HG02938 (cell line): ENCODE results near the gene COL27A1.

Experiments
- ATAC-seq: cut with Tn5 transposase; IDR thresholded peaks from one replicate; pipeline ENCODE4 v1.9.1; 2021; ENCODE audit warnings: mild to moderate bottlenecking, moderate library complexity; ENCODE audit not compliant: unreplicated experiment

The COL27A1 gene

DNA sequence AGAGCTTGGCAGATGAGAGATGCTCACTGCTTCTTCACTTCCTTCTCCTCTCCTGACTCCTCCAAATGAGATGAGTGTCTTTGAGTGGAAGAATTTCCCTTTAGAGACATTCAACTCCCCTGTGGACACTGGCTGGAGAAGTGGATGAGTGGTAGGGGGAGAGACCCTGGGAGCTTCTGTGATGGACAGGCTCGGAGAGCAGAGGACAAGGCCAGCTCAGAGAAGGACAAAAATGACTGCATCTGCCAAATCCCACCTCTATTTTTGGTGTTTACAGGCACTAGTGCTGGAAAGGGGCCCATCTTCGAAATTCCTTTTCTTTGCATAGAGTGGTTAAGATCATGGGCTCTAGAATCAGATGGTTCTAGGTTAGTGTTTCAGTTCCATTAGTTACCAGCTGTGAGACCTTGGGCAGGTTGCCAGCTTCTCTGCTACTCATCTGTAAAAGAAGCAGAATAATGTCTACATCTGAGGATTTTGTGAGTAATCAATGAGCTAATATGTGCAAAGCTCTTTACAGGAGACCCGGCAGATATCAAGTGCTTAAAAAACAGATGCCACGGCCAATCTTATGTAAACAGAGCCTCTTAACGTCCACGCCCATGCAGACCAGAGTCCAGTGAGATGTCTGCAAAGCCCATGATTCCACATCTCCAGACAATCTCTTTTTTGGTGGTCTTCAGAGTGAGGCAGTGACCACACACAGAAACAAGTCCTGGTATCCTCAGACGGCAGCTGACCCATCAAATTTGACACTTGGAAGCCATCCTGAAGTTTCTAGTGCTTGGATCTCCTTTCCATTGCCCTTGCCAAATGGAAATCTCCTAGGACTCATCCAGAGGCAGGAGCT lies 13.6 kb upstream of the COL27A1 start:
- ATAC-seq: no peak

GRCh38 chr9:114143234-114143633 lies 12.1 kb upstream of the COL27A1 start:
- no peak for ATAC-seq

DNA sequence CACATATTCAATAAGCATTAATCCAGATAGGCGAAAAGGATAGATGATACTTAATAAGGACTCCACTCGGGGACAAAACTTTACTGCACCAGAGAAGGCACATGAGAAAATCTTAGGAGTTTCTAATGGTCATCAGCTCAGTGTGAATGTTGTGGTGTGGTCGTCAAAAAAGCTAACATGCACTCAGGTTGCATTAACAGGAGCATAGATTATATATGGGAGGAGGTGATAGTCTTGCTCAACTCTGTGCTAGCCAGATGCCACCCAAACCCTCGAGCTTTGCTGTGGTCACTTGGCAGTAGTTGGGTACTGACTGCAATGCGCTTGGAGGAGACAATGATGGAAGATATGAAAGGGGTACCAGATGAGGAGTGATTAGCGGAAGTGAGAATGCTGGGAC lies 8.6 kb upstream of the COL27A1 start:
- no peak for ATAC-seq

DNA sequence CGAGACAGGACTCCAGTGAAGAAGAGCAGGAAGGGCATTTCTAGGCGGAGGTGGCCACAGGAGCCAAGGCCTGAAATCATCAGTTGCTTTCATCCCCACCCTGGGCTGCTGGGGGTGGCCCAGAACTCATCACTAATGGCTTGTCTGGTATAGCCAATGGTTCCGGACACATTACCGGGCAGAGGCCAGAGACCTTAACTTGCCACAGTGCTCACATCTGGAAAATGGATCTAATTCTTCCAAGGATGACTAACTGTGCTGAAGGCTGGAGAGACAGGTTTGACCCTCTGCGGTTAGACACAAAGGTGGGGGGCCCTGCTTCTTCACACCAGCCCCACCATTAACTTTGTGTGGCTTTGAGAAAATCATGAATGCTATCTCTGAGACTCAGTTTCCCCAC lies 6.2 kb upstream of the COL27A1 start:
- ATAC-seq: no peak

- no peak for ATAC-seq
Observed at GRCh38 chr9:114149765-114150340, 5.5 kb upstream of the COL27A1 start.

- ATAC-seq: no peak
Observed at GRCh38 chr9:114150608-114151007, 4.7 kb upstream of the COL27A1 start.

GRCh38 chr9:114151426-114151956 lies 3.8 kb upstream of the COL27A1 start:
- ATAC-seq: no peak

DNA sequence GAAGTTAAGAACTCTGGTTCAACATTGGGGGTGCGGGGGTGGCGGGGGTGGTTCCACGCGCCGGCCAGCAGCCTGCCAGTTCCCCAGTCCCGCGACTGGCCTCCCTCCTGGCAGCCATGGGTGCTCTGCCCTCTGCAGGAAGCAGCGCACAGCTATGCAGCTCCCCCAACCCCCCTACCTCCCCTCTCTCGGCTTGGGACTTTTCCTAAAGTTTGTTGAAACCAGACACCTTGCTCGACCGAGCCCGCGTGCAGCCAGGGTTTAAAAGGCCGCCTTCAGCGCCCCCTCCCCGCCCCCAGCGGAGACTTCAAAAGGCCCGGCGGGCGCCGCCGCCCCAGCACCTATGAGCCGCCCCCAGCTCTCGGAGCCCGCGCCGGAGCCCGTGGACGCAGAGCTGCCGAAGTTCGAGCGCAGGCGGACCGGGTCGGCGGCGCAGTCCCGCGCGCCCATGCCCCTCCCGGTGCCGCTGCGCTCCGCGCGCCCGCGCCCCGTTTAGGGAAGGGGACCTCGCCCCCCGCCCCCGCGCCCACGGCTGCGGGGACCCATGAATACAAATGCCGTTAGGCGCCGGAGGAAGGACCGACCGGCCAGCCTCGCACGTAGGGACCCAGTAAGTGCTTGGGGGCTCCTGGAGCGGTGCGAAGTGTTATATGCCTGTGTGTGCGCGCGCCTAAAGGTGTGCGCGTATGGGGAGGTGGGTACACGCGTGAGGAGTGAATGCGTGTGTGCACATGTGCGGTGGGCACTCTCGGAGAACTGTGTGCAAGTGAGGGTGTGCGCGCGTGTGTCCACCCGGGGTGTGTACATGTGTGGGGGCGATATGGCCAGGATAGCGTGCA lies 1.4 kb upstream of the COL27A1 start:
- ATAC-seq: no peak

- ATAC-seq: no peak
Observed at GRCh38 chr9:114154600-114155102, 686 bp upstream of the COL27A1 start.

DNA sequence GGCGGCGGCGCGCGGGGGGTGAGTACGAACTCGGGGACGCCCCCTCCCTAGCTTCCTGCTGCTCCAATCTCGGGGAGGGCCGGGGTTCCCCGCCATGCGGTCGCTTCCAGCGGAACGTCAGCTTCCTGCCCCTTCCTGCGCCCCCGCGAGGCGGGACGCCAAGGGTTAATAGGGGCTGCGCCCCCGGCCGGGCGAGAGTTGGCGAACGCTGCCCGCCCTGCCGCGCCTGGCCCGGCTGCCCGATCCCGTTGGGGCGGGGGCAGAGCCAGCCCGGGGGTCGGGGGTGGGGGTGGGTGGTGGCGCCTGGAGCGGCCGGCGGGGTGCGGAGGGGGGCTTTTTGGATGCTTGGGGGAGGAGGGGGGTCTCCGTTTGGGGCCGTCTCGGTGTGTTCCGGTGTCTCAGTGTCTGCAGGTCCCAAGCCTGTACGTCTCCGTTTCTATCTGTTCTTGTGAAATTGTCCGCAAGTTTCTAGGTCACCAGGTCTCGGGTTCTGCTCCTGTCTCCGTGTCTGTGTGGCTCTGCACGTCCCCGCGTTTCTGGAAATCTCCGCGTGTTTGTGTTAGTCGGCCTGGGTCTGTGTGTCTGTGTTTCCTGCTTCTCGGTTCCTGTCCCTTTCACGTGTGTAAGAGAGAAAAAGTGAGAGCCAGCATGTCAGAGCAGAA lies 789 bp downstream of the COL27A1 start:
- no peak for ATAC-seq

DNA sequence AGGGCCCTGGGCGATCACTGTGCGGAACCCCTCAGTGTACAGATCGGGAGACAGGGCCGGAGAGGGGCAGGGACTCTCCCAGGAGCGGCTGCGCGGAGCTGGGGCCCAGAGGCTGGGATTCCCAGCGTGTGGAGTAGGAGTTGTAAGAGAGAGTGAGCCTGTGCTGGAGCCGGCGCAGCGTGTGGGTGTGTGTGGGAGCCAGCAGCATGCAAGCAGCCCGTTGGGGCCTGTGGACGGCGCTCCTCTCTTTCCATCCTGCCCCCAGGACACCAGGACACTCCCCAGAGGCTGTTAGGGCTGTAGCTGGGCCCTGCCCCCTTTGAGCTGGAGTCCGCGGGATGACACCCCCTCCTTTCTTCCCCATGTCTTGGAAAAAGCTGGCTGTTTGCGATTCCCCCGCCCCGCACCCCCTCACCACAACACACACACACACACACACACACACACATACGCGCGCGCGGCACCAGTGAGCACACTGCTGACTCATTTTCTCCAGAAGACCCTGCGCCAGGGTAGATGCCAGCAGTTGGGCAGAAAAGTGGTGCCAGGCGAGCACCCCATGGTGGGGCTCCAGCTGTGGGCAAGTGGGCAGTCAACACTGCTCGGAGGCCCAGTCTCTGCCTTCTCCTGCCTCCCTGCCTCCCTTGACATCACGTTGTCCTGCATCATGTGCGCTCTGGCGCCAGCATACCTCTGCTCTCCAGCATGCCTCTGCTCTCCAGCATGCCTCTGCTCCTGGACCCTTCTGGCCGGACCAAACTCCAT lies 1.5 kb downstream of the COL27A1 start:
- no peak for ATAC-seq

DNA sequence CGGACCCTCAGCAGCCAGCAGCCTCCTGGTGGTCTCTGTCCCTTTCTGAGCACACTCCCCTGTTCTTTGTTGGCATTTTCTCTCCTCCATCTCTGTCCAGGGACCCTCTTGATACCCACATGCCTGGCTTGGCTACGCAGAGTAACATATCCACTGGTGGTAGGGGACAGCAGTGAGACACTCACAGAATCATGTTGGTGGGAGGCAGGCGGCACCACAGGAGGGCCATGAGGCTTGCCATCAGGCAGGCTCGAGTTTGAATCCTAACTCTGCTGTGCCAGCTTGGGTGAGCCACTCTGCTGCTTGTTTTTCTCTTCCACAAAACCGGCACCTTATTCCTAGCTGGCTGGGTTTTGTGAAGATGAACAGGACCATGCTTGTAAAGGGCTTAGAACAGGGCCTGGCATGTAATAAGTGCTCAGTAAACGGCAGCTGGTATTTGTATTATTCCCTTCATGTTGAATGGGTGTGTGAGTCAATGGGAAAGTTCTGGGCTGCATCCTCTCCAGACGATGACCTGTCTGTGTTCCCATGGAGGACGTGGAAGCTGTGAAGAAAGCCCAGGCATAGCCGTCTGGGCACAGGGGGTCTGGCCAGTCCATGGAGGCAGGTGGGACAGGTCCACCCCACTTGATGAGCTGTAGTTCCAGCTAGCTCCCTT lies 2.3 kb downstream of the COL27A1 start:
- no peak for ATAC-seq

- ATAC-seq: no peak
Observed at GRCh38 chr9:114158482-114159130, 3.3 kb downstream of the COL27A1 start.

DNA sequence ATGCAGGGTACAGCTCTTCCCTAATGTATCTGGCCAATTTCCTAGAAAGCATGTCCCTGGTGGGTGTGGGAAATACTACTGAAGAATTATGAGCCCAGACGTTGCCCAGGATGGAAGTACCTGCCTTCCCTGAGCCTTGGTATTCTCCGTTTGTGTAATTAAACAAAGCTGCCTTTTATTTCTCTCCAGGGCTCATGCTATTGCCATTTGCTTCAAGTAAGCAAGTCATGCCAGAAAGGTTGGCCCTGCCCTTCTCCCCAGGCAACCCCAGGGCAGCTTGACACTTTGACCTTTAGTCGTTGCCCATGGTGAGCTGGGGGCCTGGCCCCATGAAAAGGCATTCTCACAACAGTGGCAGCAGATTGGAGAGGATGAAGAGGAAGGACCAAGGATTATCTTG lies 4.4 kb downstream of the COL27A1 start:
- ATAC-seq: no peak

DNA sequence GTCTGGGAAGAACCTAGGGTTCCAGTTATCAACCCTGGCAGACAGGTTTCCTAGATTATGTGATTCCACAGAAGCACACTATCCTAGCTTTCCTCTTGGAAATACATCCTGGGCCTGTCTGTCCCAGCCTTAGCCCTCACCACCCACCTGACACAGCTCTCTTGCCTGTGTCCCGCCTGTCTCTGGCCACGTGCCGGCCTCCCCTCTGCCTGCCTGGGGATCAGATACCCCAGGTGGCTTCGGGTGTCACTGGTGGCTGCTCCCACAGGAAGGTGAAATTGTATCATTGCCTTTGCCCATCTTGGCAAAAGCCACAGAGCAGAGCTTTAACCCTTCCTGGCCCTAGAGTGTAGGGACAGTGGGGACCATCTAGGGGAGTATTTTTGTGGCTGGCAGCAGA lies 6.2 kb downstream of the COL27A1 start:
- no peak for ATAC-seq

- no peak for ATAC-seq
Observed at GRCh38 chr9:114163517-114163951, 8.2 kb downstream of the COL27A1 start.

DNA sequence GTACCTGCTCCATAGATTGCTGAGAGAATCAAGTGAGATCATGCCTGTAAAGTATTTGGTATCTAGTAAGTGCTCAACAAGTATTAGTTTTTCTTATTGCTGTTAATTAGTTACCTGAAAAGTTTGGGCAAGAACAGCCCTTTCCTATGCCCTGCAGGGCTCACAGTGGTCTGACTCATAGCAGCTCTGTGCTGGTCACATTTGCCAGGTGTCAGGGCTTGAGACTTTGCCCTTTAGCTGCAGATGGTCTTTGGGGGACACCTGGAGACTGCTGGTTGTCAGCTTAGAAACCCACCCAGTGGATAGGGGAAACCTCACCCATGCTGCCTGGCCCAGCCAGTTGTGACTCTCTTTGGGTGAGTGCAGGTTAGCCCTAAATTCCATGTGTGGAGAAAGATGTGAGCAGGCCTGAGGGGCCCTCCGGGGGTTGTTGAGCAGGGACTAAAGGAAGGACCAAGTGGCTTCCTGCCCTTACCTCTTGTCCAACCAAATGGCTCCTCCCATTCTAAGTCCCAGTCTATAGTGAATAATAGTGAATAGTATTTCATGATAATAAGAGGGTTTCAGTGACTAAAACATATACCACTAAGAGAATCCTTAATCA lies 9.0 kb downstream of the COL27A1 start:
- ATAC-seq: no peak

DNA sequence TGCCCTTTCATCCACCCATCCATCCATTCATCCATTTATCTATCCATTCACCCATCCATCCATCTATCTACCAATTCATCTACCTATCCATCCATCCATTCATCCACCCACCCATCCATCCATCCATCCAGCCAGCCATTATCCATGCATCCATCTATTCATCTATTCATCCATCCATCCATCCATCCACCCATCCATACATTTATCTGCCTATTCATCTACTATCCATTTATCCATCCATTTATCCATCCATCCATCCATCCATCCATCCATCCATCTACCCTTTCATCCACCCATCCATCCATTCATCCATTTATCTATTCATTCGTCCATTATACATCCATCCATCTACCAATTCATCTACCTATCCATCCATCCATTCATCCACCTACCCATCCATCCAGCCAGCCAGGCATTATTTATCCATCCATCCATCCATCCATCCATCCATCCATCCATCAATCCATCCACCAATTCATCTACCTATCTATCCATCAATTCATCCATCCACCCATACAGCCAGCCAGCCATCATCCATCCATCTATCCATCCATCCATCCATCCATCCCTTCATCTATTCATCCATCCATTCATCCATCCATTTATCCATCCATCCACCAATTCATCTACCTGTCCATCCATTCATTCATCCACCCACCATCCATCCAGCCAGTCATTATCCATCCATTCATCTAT lies 10.2 kb downstream of the COL27A1 start:
- ATAC-seq: no peak
